GM23338 (cell line): ENCODE data around the gene LEKR1.

Source experiments
- CTCF ChIP-seq, 2 experiments: fragments of 200-600 bp in 1 of 2; sonication (generic) in 1 of 2; conservative IDR thresholded peaks; 2 replicates each; pipeline versions ENCODE4 v1.5.1 to v1.6.1; 2016 to 2017; ENCODE audit warnings: antibody characterized with exemption in 2 of 2, low read depth in 2 of 2, mild to moderate bottlenecking in 2 of 2, moderate library complexity in 1 of 2
- EZH2 ChIP-seq: fragments of 200-600 bp; sonication (generic); IDR thresholded peaks from one replicate; pipeline ENCODE4 v1.8.0; 2017; ENCODE audit warnings: antibody characterized with exemption, mild to moderate bottlenecking, low read depth; ENCODE audit not compliant: unreplicated experiment
- EZH2phosphoT487 ChIP-seq: fragments of 200-600 bp; sonication (generic); IDR thresholded peaks from one replicate; pipeline ENCODE4 v1.8.1; 2018; ENCODE audit warnings: antibody characterized with exemption; ENCODE audit not compliant: unreplicated experiment
- POLR2AphosphoS5 ChIP-seq: IDR thresholded peaks from 2 replicates; pipeline ENCODE4 v1.6.1; 2016; ENCODE audit warnings: antibody characterized with exemption, low read depth
- REST ChIP-seq: IDR thresholded peaks from one replicate; pipeline ENCODE4 v1.6.1; 2018; ENCODE audit warnings: antibody characterized with exemption; ENCODE audit not compliant: unreplicated experiment
- STAT1 ChIP-seq: IDR thresholded peaks from one replicate; pipeline ENCODE4 v1.6.1; 2016; ENCODE audit warnings: antibody characterized with exemption; ENCODE audit not compliant: unreplicated experiment
- ZNF114 ChIP-seq: fragments of 250-450 bp; sonication (Bioruptor Pico); IDR thresholded peaks from 2 replicates; pipeline ENCODE4 v1.5.0; 2020; ENCODE audit warnings: mild to moderate bottlenecking, moderate library complexity

DNA sequence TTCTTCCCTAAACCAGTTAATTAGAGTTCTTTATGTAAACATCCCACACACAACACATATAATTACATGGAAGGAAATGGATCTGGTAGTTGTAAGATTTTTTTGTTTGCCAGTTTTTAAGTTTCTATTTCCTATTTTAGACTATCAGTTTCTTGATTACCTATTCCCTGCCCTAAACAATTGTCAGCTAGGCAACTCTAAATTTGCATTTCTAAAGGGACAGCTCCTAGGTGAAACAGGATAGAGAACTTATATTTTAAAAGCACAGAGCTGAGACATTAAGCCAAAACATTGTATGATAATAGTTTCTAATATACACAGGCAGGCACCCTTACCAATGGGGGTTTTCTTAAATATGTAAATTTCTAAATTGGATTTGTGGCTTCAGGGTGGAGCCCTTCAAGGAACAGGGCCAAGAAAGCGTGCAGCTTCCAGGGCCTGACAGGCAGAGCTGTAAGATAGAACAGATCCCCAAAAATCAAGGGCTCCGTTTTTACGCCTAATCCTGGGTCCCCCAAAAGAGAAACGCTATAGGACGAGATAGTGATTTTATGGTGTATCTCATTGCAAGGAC lies 8.9 kb downstream of the LEKR1 start:
- no peak for TF ChIP-seq EZH2
- no peak for TF ChIP-seq REST
- no peak for TF ChIP-seq CTCF (conservative IDR thresholded peaks at IDR 0.05; ENCODE audit: low read depth in 2 of 2)
- TF ChIP-seq EZH2phosphoT487 = no peak
- no peak for TF ChIP-seq ZNF114 (CRISPR knock-in tag)
- TF ChIP-seq POLR2AphosphoS5 = no peak
- TF ChIP-seq STAT1 = no peak
